Measurements from ENCODE around the gene NSD1.

Gene NSD1

DNA sequence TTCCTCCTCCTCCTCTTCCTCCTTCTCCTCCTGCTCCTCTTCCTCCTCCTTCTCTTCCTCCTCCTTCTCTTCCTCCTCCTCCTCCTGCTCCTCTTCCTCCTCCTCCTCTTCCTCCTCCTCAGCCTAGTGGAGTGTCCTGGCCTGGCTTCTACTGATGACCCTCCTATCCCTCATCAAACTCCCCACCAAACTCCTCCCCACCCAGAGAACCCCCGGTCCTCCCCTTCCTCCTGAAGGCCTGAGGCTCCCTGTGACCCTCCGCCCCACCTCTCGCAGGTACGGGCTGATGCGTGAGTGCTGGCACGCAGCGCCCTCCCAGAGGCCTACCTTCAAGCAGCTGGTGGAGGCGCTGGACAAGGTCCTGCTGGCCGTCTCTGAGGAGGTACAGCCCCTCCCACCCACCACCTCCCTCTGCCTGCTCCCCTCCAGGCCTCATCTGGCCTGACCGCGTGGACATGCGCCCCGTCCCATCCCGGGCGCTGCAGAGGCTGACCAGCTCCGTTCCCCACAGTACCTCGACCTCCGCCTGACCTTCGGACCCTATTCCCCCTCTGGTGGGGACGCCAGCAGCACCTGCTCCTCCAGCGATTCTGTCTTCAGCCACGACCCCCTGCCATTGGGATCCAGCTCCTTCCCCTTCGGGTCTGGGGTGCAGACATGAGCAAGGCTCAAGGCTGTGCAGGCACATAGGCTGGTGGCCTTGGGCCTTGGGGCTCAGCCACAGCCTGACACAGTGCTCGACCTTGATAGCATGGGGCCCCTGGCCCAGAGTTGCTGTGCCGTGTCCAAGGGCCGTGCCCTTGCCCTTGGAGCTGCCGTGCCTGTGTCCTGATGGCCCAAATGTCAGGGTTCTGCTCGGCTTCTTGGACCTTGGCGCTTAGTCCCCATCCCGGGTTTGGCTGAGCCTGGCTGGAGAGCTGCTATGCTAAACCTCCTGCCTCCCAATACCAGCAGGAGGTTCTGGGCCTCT lies 36.3 kb upstream of the NSD1 start:
- no peak overlapping the region for H3K27ac ChIP-seq
- H3K4me3 ChIP-seq = no peak overlapping the region

DNA sequence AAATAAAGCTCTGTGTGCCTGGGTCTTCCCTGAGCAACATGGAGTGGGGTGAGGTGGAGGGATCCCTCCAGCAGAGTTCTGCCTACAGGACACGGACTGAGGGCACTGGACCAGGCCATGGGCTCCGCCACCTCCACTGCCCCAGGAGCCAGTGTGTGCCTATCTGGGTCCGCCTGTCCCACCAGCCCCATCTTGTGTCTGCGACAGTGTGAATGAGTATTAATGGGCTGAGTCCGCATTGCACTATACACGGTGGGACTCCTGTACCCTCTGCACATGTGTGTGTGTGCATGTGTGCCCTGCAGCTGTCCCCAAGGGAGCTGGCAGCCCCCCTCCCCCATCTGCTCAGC lies 35.5 kb upstream of the NSD1 start:
- Histone ChIP-seq H3K4me3 (no peak overlapping the region), H3K27ac (no peak overlapping the region)

DNA sequence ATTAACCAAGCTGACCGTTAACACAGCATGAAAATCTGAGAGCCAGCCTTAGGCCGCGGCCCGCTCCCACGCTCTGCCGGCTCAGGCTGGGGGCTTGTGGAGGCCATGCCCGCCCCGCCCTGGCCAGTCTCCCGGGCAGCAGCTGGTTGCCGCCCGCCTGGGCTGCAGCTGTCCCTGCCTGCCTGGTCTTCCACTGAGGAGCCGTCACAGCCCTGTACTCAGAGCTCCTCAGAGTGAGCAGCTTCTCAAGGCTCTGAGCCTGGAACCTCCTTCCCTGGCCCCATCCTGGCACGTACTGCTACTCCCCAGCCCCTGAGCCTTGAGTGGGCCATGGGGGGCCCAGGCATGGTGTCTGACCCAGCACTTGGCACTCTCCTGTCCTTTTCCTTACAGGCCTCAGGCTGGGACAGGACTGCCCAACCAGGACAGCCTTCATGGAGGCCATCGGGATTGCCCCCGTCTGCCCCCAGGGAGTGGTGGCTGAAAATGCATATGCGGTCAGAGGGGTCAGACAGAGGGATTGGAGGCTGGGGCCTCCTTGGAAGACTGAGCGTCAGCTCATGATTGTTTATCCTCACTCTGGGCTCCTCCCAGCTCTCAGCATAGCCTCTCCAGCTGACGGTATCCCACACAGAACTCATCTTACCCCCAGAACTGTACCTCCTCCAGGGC lies 35.0 kb upstream of the NSD1 start:
- no peak overlapping the region for H3K4me3 ChIP-seq
- no peak overlapping the region for H3K27ac ChIP-seq

DNA sequence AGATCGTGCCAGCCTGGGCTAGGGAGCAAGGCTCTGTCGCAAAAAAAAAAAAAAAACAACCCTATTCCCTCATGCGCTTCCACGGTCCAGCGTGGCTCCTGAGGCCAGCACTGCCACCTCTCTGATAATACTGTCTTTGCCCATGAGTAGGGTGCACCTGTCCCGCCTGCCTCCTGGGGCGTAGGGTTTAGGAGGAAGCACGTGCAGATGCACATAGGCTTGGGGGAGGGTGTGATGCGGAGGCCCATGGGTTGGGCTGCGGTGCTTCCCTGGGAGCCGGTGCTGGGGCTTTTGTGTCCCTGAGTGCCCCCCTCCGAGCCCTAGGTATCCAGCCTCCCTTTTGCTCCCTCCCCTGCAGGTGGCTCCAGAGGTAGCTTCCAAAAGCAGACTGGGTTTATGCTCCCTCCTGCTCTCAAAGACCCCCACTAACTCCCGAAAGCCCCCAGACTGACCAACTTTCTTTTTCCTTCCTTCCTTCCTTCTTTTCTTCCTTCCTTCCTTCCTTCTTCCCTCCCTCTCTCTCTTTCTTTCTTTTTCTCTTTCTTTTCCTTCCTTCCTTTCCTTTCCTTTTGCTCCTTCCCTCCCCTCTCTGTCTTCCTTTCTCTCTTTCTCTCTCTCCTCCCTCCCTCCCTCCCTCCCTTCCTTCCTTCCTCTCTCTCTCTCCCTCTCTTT lies 34.0 kb upstream of the NSD1 start:
- no peak overlapping the region for H3K4me3 ChIP-seq
- H3K27ac ChIP-seq = no peak overlapping the region

DNA sequence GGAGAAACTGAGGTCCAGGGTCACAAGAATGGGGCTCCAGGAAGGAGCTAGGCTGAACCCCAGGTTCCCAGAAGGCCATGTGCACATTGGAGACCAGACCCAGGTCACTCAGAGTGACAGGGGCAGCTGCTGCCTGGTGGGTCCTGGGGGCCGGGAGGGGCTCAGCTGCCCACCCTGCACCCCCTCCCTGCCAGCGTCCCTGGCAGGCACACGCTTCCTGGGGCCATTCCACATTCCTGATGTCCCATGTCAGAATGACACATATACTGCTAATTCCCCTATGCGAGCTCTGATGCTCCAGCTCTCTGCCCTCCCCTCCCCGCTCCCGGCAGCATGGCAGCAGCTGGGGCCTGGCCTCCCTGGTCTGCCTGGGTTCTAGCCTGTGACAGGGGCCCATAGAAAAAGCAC lies 32.9 kb upstream of the NSD1 start:
- no peak overlapping the region for H3K27ac ChIP-seq
- H3K4me3 ChIP-seq = no peak overlapping the region

DNA sequence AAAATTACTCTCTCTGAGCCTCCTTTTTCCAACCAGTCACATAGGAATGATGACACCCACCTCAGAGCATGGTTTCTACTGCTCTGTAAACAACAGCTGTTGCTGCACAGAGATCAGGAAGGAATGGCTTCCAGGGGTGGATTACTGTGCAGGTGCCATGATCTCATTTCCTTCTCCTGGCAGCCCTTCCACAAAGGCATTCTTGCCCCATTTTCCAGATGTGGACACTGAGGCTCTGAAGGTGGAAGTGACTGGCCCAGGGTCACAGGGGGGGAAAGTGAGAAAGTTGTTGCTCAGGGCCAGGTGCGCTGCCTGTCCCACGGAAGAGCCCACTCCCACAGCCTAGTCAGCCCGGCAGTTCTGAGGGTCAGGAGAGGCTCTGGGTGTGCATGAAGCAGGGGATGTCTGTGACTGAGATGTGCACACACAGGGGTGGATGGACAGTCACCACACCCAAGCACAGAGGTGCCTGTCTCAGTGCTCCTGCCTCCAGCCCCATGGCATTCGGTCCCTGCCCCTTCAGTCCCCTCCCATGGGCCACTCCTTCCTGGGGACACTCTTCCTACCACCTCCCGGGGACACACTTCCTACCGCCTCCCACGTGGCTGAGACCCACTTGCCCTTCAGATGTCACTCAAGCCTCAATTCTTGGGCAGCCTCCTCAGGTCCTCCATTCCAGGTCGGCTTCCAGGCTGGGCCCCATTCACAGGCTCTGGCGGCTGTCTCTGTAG lies 29.9 kb upstream of the NSD1 start:
- Histone ChIP-seq H3K4me3 (no peak overlapping the region), H3K27ac (no peak overlapping the region)

DNA sequence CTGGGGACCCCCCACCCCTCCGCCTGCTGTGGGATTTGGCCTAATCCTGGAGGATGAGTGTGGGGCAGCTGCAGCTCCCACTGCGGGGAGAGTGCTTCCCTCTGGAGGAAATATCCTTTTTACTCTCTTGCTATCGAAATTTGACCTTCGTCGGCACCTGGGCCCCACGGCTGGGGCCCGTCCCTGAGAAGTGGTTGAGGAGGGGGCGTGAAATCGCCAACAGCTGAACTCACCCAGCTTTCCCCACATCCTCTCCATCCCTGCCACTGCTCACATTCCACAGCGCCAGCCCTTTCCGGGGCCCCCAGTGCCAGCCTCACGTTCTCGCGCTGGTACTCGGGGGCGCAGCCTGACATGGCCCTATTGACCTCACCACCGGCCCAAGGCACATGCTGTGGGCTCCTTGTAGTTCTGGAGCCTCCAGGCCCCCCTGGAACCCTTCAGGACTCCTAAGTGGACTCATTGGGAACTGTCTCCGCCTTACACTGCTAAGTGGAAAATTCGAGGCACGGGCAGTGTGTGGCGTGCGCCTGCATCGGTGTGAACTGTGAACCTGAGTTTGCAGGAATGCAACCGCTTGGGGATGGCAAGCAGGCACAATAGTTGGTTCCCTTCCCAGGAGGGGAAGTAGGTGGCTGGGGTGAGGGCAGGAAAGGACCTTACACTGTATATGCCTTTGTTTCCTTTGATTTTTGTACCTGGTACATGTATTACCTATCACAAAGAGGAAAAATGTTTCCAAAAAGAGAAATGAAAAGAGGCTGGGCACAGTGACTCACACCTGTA lies 27.7 kb upstream of the NSD1 start:
- Histone ChIP-seq H3K27ac (no peak overlapping the region), H3K4me3 (no peak overlapping the region)

DNA sequence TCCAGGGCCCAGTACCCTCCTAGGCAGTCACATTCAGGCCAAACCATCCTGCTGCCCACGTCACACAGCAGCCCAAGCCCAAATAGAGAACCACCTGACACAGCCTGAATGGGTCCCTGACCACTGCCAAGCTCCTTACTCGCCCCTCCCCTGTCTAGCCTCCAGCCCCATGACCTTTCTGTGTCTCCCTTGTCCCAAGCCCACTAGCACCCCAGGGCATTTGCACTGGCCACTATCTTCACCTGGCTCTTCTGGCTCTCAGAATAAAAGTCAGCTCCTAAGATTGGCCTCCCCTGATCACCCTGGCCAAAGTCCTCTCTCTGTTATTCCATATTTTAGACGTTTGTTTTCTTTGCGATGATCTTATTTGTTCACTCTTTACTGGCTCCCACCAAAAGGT lies 26.4 kb upstream of the NSD1 start:
- Histone ChIP-seq H3K4me3 (no peak overlapping the region), H3K27ac (no peak overlapping the region)

DNA sequence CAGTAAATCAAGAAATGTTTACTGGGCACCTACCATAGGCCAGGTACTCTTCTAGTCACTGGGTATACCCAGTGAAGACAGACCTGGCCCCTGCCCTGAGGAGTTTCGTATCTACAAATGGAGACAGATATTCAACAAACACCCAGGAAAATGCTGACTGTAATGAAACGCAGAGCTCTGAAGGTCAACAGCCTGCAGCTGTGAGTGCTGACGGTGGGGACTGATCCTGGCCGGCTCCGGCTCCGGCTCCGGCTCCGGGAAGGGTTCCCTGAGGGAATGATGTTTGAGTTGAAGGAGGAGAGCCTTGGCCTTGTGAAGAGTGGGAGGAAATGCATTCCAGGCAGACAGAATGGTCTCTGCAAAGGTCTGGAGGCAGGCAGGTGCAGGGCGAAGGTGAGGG lies 23.8 kb upstream of the NSD1 start:
- Histone ChIP-seq H3K4me3 (no peak overlapping the region), H3K27ac (no peak overlapping the region)

DNA sequence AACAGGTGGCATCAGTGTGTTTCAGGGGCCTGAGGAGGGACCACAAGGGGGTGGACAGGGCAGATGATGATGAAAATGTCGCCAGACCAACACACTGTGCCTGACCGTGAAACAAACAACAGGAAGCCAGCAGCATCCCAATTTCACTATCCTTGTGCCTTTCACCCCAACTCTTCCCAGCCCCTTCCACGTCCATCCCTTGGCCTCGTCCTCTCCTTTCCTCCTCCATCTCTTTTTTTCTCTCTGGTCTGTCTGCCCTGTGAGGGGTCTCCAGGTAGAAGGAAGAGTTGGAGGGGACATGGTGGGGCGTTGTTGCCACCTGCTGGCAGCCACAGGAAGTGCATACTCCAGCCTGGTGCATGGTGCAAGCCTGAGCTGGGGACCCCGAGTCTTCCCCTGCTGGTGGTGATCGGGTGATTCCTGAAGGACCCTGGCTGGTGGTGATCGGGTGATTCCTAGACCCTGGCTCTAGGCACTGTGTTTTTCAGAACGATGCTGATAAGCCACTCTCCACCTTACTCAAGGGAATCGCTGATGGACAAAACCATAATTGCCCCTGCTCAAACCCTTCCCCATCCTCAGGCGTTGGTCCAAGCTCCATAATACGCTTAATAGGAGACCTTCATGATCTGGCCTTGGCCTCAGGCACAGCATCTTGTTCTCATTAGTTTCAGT lies 21.7 kb upstream of the NSD1 start:
- no peak overlapping the region for H3K4me3 ChIP-seq
- H3K27ac ChIP-seq = no peak overlapping the region

DNA sequence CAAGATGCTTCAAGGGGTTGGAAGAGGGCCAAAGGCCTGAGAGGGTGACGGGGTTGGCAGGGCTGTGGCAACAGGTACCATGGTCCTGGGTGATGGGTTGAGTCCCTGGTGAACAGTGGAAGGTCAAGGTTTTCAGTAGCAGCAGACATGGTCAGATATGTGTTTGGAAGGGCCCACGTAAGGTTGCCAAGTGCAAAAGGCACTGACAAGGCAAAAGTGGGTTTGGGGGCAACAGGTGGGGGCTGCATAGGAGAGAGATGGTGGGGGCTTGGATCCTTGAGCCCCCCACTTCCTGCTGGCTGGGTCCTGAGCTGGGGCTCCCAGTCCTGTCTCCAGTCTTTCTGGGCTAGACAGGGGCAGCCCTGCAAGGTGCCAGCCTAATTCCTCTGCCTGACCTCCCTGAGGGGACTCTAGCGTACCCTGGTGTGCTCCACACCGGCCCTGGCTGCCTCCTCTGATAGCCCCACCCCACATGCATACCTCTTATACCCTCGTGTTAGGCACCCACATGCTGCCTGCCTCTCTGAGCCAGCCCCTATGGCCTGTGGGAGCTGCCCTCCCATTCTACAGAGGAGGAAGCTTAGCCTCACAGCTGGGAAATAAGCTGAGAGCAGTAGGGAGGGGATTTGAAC lies 20.9 kb upstream of the NSD1 start:
- Histone ChIP-seq H3K4me3 (no peak overlapping the region), H3K27ac (no peak overlapping the region)

DNA sequence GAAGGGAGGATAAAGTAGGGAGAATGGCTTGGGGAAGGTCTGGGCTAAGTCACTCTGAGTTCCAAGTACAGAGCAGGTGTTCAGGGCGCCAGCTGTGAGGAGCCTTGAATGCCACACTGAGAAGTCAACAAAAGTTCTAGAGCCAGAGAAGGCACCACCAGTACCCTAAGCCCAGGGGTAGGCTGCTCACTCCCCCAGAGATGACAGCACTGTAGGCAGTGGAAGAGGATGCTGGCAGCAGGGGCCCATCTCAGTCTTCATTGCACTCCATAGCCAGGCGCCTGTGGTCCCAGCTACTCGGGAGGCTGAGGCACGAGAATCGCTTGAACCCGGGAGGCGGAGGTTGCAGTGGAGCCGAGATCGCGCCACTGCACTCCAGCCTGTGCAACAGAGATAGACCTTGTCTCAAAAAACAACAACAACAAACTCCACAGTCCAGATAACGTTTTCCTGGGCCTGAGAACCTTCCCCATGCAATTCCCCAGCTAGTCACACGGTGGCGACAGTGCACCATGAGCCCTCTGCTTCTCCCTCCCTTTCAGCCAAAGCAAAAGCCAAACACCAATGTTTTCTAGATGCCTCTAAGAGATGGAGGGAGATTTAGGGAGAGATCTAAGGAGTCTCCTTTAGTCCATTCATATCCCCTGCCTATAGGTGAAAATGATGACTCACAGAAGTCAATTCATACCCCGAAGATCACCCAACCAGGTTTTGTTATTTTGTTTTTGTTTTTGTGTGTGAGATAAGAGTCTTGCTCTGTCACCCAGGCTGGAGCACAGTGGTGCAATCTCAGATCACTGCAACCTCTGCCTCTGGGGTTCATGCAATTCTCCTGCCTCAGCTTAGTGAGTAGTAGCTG lies 19.8 kb upstream of the NSD1 start:
- Histone ChIP-seq H3K4me3 (no peak overlapping the region), H3K27ac (peak overlapping the region in 4 of 21 experiments; percentile 17 to 57 (median 52))

DNA sequence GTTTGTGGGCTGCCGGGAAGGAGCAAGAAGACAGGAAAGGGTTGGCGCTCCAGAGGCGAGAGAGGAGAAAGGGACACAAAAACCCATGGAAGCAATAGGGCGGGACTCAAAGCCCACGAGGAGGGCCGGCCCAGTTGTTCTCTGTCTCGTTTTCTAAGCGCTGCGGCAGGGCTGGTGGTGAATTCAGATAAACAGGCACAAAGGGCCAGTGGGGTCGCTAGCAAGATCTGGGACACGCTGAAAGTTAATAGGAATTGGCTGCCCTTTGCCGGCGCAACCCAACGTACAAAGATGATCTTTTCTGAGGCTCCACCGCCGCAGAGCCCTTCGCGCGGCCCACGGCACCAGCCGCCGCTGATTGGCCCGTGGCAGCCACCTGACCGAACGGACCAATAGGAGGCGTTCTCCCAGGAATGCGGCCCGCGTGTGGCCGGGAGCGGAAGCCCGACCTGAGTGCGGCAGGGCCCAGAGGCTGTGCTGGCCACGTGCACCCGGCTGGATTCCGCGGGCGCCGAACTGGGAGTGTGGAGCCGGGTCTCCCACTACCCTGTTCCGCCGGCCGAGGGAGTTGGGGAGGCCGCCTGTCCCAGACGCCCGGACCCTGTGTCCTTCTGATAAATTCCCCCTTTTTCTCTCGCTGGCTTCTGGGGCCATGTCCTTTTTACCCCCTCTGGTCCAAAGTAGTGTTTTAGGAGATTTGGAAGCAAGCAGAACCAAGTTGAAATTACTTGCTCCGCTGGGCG lies 16.8 kb upstream of the NSD1 start:
- H3K4me3 ChIP-seq = peak overlapping the region in 4 of 7 experiments; percentile 6 to 32 (median 23)
- H3K27ac ChIP-seq = peak overlapping the region in 19 of 21 experiments; percentile 5 to 82 (median 48)

DNA sequence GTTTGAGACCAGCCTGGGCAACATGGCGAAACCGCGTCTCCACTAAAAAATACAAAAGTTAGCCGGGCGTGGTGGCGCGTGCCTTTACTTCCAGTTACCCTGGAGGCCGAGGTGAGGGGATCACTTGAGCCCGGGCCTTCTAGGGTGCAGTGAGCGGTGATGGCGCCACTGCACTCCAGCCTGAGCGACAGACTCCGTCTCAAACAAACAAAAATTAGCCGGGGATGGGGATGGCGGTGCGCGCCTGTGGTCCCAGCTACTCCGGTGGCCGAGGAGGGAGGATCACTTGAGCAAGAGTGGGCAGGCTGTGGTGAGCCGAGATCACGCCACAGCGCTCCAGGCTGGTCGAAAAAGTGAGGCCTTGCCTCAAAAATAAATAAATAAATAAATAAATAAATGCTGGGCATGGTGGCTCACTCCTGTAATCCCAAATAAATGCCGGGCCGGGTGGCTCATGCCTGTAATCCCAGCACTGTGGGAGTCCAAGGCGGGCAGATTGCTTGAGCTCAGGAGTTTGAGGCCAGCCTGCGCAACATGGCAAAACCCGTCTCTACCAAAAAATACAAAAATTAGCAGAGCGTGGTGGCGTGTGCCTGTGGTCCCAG lies 16.0 kb upstream of the NSD1 start:
- Histone ChIP-seq H3K27ac (peak overlapping the region in 6 of 21 experiments; percentile 5 to 66 (median 42)), H3K4me3 (no peak overlapping the region)

DNA sequence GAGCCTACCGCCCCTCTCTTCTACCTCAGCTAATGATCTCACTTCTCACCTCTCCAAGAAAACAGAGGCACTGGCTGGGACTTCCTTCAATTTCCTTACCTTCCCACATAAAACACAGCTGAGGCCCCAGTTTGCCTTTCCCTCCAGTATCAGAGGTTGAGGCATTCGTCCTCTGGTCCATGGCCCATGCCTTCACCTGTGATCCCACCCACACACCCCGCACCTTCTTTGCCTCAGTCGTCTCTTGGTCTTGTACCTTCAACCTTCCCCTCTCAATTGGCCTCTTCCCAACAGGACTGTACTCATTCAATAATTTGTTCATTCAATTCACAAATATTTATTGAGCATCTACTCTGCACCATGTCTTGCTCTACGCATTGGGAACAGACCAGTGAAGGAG lies 11.0 kb upstream of the NSD1 start:
- no peak overlapping the region for H3K4me3 ChIP-seq
- no peak overlapping the region for H3K27ac ChIP-seq

DNA sequence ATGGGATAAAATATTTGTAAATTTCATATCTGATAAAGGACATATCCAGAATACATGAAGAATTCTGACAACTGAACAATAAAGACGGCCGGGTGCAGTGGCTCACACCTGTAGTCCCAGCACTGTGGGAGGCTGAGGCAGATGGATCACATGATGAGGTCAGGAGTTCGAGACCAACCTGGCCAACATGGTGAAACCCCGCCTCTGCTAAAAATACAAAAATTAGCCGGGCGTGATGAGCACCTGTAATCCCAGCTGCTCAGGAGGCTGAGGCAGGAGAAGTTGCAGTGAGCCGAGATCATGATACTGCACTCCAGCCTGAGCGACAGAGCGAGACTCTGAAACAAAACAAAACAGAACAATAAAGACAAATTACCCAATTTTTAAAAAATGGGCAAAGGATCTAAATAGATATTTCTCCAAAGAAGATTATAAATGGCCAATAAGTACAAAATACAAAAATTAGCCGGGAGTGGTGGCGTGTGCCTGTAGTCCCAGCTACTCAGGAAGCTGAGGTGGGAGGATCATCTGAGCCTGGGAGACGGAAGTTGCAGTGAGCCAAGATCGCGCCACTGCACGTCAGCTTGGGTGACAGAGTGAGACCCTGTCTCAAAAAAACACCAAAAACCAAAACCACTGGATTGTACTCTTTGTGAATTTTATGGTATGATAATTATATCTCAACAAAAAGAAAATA lies 9.6 kb upstream of the NSD1 start:
- Histone ChIP-seq H3K4me3 (no peak overlapping the region), H3K27ac (no peak overlapping the region)

Data from skin epidermis (tissue), 12 donors.